Endometrial microvascular endothelial cells (primary cell): Measurements from ENCODE around the gene LRP1B. TPM values are rescaled to one million over a fixed set of nuclear protein-coding genes. Genes with fewer than 3 reads are reported as not detected.

Experiments
- in situ Hi-C: cut with HindIII; loops from 2 replicates; pipeline ENCODE4 v1.10.0; 2017; ENCODE audit warnings: low sequenced_read_pairs, low pct_unique_long_range_greater_than_20kb; ENCODE audit errors: inconsistent ontology term
- total RNA-seq: library from RNA; depleted of rRNA; stranded (reverse); fragments of >200 nt; gene quantifications from one replicate; pipeline ENCODE4 v1.2.3, GENCODE V29; 2015; ENCODE audit errors: inconsistent ontology term

LRP1B gene
- total RNA-seq, 1 donor from 2014 or later: not detected

- in situ Hi-C loops: no loop called here
These were observed 201.2 kb downstream of the LRP1B start for GRCh38 chr2:141929331-141930252.

DNA sequence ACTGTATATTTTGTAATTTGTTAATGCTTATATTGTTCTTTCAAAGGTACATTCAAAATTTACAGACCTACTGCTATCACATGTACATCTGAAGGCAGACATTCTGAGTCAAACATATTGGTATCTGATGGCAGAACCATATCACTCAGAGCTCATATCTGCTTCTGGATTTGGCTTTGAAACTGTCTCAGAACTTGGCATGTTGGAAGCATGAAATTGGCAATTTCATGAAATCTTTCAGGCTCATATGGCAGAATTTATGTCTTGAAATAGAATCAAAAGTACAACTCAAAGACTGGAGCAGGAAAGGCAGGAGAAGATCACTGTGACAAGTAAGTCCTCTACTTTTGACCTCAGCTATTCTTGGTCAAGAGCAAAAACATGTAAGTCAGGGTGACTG, 202.3 kb downstream of the LRP1B start:
- in situ Hi-C loops: no loop called here

GRCh38 chr2:141927536-141927935, 203.3 kb downstream of the LRP1B start:
- in situ Hi-C loops: no loop called here

GRCh38 chr2:141925511-141925910, 205.3 kb downstream of the LRP1B start:
- in situ Hi-C loops: no loop called here

- in situ Hi-C loops: no loop called here
These were observed 207.2 kb downstream of the LRP1B start for GRCh38 chr2:141923657-141924056.

GRCh38 chr2:141911485-141912066, 219.2 kb downstream of the LRP1B start:
- in situ Hi-C loops: no loop called here

GRCh38 chr2:141906678-141907077, 224.1 kb downstream of the LRP1B start:
- in situ Hi-C loops: no loop called here

DNA sequence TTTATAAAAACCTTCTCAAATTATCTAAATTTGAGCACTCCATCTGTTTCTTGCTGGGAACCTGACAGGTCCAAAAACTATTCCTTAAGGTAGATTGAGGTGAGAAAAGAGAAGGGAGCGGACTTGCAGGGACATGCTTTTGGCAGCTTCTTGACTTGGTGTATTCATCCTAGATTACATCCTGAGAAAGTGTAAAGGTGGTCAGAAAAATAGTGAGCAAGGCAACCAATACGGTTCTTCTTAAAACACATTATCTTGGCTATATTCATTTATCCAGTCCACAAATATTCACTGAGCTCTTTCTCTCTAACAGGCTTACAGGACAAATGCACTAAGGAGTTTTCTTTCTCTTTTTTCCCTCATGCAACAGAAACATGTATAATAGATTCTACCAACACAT, 230.0 kb downstream of the LRP1B start:
- in situ Hi-C loops: no loop called here

- in situ Hi-C loops: no loop called here
These were observed 231.1 kb downstream of the LRP1B start for GRCh38 chr2:141899740-141900139.

GRCh38 chr2:141889788-141890187, 241.0 kb downstream of the LRP1B start:
- in situ Hi-C loops: no loop called here

DNA sequence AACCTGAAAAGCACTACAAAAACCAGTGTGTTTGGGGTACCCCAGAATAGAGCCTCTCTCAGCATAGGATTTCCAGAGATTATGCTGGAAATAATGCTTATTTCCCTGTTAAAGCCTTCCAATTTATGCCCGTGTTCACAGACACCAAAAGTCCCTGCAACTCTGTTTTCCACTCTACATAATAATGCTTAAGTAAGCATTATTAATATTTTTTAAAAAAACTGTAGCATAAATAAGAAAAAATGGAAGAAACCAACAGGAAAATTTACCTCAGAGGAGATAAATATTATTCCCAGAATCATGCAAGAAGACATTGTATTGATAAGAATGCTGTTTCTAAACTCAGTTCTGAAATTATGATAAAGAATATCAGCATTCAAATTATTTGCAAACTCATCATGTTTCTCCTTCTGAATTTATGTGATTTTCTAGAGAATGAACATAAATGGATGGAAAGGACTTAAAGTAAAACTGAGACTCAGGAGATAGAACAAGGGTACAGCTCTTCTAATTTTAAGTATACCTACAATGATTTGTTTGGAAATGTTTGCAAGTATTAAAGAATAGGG, 241.7 kb downstream of the LRP1B start:
- in situ Hi-C loops: no loop called here

- in situ Hi-C loops: no loop called here
These were observed 243.5 kb downstream of the LRP1B start for GRCh38 chr2:141887363-141887762.

- in situ Hi-C loops: no loop called here
These were observed 252.8 kb downstream of the LRP1B start for GRCh38 chr2:141878016-141878415.

DNA sequence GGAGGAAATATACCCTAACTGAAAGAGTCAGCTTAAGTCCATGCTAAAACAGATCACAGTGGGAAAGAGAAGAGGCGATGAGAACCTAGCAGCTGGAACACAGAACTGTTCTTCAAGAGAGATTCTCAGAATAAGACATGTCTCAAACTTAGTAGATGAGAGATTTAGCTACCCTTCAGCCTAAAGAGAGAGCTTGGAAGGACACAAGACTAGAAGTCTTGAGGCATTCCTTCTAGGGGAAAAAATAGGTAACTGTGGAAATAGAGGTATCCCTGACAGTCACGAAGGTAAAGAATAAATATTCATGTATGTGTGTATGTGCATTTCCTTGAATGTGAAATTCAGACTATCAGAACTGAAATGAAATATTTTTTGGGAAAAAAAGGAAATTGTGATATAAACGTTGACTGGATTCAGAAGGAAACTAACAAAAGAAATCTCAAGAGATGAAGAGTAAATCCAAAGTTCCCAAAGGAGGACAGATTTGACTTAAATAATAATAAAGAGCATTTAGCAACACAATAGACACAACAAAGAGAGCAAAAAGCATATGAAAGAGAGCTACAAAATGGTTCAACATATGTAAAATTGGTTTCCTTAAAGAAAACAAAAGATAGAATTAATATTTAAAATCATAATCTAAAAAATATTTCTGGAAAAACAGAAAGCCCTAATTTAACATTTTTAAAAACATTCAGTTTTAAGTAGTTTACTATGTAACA, 258.7 kb downstream of the LRP1B start:
- in situ Hi-C loops: no loop called here

- in situ Hi-C loops: no loop called here
These were observed 261.2 kb downstream of the LRP1B start for GRCh38 chr2:141869572-141869971.

DNA sequence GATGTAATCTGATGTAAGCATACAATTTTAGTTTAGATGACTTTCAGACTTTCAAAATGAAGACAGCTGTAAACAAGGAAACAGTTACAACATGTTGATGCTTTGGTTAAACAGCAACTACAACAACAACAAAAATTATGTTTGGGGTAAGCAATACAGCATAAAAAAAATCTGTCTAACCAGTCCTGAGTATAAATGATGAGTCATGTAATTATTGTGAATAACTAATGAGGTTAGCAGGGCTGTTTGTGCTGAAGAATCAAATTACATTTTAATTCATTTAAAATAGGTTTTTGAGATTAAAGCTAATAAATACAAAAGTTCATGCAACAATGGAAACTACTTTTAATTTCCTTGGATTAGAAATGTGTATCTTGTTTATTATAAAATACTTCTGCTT, 266.9 kb downstream of the LRP1B start:
- in situ Hi-C loops: no loop called here

- in situ Hi-C loops: no loop called here
These were observed 274.4 kb downstream of the LRP1B start for GRCh38 chr2:141856215-141856919.

DNA sequence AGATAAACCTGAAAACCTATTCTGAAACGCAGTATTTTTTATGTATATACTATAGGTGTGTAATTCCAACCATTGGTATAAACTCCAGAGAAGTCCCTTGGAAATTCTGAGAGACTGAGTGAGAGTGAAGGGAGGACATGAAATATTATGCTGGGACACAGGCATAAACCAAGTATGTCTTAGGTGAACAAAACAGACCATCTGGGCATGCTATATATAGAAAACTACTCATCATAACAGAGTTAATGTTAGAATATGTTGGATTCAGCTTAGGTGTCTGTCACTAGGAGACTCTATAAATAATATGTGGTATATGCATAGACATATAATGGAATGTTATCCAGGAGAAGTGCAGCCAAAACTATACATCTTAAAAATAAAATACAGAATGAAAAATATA, 282.6 kb downstream of the LRP1B start:
- in situ Hi-C loops: no loop called here

GRCh38 chr2:141844231-141844630, 286.6 kb downstream of the LRP1B start:
- in situ Hi-C loops: no loop called here
